ENCODE results near the gene SMOC2.

The SMOC2 gene

DNA sequence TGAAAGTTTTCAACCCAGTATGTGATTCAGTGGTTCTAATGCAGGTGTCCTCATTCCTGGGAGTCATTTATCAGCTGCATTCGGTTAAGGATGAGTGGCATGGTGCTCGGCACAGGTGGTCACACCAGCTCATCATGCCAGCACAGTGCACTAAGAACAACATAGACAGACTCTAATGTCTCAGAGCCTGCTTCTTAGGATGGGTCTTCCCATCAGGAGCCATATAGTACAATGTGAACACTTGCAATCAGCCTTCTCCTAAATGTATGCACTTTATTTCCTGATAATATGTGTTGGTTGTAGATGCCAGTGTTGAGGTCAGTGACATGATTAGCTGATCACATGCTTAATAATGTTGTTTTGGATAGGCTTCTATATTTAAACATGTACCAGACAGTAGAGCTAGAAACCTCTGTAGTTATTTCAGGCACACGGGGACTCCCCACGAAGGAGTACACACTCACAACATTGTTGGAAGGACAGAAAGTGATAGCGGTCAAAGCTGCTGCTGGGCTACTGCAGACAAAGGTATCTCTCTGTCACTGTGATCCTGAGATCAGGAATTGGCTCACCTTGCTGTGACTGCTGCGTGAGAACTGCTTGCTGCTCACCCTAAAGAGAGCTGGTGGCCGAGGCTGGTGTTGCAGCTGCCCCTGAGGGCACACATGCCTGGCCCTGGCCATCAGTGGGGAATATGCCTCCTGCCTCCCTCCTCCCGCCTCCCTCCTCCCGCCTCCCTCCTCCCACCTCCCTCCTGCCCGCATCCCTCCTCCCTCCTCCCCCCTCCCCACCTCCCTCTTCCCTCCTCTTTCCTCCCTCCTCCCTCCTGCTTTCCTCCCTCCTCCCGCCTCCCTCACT lies 195.4 kb downstream of the SMOC2 start:
- DNase-seq, result no peak

DNA sequence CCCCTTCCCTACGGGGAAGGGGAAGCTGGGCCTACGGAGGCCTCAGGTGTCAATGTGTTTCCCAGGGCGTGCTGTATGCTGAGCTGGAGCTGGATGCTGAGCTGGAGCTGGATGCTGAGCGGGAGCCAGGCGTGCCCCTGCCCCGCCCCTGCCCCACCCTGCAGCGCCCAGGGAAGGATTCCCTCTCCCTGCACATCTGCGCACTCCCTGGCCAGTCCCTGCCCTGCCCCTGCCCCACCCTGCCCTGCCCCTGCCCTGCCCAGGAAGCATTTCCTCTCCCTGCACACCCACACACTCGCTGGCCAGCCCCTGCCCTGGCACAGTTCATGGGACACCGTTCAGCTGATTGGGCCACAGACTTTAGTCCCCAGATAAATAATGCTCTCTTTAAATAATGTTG lies 196.8 kb downstream of the SMOC2 start:
- DNase-seq, result no peak

GRCh38 chr6:168638468-168639271 lies 197.7 kb downstream of the SMOC2 start:
- no peak for DNase-seq

DNA sequence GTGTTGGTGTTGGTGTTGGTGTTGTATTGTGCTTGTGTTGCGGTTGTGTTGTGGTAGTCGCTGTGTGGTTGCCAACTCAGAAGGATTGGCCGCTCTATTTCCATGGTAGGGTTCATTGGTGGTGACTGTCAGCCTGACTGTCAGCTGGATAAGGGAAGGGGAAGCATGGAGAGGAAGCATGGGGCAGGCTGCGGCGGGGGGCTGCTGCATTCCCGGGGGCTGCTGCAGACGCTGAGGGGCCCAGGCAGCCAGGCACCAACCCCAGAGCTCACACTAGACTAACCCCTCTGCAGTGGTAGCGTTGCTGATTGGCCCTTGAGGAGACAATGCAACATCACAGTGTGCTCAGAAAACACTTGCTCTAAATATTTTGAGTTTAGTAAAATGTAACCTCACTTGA lies 199.2 kb downstream of the SMOC2 start:
- no peak for DNase-seq

DNA sequence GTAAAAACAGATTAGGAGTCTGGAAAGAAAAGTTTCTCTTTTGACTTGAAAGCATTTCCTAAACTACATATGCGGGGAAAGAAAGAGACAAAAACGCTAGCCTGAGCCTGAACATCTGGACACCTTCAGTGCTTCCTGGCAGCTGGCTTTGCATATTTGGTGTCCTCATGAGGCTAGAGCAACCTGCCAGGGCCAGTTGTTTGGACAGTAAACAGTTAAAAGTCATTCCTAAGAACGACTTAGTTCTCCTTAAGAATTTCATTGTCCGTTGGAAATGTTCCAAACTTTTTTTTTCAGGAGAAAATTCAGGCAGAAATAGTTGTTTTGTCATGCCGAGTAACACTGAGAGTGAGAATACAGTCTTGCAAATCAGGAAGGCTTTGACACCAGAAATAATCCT lies 199.8 kb downstream of the SMOC2 start:
- no peak for DNase-seq

DNA sequence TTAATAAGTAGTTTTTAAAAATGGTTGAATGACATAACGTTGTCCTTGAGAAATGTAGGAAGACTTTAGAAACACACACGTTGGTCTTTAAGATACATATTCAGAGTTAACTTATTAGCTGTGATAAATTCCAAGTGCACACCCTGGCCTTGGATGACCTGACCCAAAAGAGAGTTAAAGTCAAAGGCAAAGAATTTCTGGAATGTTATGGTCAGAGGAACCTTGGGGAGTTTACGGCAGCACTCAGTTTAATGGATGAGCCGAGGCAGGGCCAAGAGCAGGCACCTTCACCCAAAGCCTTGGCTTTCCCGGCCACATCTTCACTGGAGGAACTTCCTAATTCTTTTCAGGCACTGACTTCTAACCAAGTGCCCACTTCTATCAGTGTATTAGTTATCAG lies 200.5 kb downstream of the SMOC2 start:
- DNase-seq, result no peak

DNA sequence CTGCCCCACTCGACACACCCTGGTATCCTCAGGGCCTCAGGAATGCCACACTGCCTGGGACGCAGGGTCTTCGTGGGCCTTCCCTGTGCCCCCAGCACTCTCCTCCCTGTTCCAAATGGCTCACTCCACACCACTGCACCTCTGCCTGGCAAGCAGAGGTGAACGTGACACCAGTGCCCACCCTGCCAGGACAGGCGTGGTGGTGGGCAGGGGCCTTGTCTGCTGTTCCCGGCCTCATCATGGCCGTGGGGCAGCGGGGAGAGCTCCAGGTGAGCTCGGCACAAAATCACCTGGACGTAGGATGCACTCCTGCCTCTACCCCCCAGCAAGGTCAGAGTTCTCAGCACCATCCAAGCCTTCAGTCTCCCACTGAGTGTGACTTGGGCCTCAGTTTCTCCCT lies 202.4 kb downstream of the SMOC2 start:
- no peak for DNase-seq

DNA sequence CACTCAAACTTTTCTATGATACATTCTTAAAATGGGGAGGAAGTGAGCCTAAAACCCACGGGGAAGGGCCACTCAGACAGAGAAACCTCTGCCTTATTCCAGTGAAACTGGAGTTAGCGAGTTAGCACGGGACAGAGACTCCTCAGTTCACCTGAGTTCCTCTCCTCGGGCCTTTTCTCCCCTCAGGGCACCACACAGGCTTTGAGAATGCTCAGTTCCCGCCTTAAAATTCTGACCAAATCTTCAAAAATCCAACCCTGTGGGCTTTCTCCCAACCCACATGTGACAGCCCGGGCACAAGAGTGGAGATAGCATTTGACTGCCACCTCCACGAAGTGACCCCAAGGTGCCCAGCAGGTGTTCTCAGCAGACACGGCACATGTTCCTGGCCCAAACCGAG lies 204.3 kb downstream of the SMOC2 start:
- no peak for DNase-seq

DNA sequence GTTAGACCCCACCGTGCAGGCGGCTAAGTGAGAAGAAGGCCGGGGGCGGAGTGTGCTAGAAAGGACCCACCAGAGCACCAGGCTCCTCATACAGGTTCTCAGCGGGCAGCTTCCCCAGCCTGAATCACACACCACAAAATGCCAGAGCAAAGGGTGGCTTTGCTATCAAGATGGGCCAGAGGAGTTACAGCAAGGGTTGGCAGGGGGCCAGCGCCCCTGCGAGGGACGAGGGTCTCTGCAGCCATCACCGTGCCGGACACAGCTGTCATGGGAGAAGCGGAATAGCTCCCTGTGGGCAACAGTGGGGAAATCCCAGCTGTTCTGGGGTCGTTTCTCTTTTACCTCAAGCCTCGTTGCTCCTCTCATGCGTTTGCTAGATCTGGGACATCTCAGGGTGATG lies 206.3 kb downstream of the SMOC2 start:
- no peak for DNase-seq

DNA sequence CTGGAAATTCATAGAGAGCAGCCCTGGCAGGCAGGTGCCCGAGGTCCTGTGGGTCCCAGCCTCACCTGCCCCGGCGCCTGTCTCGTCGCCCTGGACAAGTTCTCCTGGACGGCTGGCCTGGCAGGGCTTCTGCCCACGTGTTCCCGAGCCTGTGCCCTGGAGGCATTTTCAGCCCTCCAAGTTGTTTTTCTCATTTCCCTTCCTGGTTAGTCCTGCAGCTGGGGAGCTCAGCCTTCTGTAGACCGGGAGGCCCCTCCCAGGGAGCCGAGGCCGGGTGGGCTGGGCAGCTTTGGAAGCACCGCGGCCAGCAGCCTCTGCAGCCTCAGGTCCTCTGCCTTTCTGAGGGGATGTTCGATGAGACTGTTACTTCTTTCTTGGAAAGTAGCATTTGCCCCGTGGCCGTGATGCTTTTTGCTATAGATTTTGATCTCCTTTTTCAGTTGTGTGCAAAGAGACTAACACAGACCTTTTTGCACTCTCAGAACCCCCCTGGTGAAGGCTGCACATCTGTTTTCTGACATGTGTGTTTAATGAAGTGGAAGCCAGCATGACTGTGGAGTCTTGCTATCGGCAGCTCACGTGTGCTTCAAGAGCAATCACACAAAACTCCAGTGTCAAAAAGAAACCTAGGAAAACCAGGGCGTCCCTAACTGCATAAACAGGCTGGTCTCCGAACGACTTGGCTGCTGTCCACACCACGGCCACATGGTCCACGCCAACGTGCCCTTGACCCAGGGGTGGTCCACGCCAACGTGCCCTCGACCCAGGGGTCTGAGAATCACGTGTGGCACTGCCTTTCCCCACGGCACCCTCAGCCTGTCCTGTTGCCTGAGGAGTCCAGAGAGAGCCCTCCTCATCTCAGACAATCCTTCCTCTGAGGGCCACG lies 207.5 kb downstream of the SMOC2 start:
- no peak for DNase-seq

DNA sequence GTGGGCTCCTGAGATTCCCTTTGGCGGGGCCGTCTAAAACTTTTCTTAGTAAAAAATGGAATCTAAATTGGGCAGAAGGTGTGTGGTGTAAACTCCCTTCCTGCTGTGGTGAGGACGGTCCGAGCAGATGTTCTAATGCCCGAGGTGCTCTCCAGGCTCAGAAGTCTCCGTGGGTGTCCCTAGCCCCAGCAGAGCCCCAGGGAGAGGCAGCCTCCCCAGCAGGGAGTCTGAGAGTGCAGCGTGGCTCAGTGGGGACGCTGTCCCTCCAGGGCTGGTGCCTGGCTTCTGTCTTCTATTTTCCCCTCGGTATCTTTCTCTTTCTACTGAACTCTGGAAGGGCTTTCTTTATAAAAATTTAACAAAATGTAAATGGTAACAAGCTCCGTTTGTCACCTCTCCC lies 208.2 kb downstream of the SMOC2 start:
- no peak for DNase-seq

GRCh38 chr6:168650671-168651111 lies 209.7 kb downstream of the SMOC2 start:
- DNase-seq, result no peak

- DNase-seq, result no peak
These were observed 214.6 kb downstream of the SMOC2 start for GRCh38 chr6:168655462-168656152.

DNA sequence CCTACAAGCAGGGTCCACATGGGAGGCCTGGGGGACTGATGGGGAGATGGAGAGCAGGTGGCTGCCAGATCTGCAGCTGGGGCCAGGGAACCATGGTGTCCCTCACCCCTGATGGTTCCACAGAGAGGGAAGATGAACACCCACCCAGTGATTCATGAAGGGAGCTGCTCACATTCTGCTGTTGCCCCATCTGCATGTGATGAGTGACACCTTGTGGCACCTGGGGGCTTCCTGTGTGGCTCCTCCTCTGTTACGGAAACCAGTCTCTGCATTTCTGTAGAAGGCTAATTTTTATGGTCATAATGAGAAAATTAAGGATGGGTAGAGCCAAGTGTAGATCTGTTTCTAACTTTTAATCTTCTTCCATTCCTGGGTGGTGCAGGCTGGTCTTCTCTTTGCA lies 217.1 kb downstream of the SMOC2 start:
- DNase-seq, result no peak

GRCh38 chr6:168660400-168660945 lies 219.5 kb downstream of the SMOC2 start:
- DNase-seq, result no peak

DNA sequence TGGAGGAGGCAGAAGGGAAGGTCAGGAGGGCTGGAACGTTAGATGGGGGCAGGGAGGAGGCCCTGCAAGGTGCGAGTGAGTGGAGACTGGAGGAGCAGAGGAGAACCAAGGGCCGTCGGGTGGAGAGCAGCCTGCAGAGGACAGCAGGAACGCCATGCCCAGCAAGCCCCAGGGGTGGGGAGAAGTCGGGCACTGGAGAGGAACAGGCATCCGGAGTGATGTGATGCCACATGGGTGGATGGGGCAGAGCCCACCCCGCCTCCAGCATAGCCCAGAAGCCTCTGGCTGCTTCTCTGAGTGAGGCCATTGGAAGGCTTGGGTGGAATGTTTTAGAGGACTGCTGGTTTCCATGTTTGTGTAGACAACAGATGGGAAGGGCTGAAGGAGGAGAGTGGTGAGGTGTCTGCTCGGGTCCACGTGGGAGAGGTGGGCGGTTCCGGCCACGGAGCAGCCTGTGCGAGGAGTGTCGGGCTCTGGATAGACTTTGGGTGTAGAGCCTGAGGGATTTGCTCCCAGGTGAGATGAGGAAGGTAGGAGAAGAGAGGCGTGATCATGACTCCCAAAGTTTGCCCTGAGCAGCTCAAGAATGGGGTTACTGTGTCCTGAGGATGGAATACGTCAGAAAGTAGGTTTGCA lies 221.4 kb downstream of the SMOC2 start:
- DNase-seq, result no peak

GRCh38 chr6:168663041-168663440 lies 222.1 kb downstream of the SMOC2 start:
- no peak for DNase-seq

- no peak for DNase-seq
These were observed 224.0 kb downstream of the SMOC2 start for GRCh38 chr6:168664956-168665355.

GRCh38 chr6:168666170-168666569 lies 225.2 kb downstream of the SMOC2 start:
- no peak for DNase-seq

- no peak for DNase-seq
These were observed 225.9 kb downstream of the SMOC2 start for GRCh38 chr6:168666699-168667427.

- DNase-seq, result no peak
These were observed 226.4 kb downstream of the SMOC2 start for GRCh38 chr6:168667428-168667805.
